ENCODE results near the gene DNM3.
A peak's percentile ranks its signal among the peaks of the same experiment; 100 is the strongest.

The DNM3 gene

DNA sequence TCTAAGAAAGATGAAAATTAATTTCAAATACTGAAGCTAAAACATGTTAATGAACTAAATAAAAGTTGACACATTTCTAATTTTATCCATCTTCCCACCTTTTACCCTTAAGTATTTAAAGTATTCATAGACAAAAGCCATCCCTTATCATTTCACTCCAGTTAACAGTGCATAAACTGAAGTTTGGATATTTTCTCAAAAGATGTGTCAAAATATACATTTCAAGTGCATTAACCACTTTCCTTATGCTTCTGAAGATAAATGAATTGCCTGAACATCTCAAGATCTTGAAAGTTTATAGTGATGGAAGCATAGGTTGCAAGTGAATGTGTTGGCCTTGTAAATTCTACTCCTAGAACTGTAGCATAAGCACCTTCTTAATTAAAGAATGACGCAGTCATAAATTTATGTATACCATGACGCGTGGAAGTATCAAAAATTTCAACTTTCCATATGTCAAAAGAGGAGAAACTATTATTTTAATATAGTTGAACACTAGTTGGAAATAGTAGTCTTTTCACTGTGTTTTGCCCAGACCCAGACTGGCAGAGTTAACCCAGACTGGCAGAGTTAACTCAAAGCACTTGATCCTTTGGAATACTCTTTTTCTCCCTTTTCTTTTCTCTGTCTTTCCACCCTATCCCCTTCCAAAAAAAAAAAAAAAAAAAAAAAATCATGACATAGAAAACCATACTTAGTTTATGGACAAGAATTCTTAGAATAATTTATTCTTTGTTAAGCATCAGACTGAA is 296.6 kb downstream of the DNM3 start:
- TF ChIP-seq TOX (CRISPR knock-in tag; IDR thresholded peaks at IDR 0.05; ENCODE audit: borderline replicate concordance) (peak; percentile 81; the same call in 1 of the 2 replicates), TSHZ2 (CRISPR knock-in tag; IDR thresholded peaks at IDR 0.05) (no peak), RARB (CRISPR knock-in tag; IDR thresholded peaks at IDR 0.05) (peak; percentile 42; the same call in 1 of the 2 replicates), OSR1 (CRISPR knock-in tag; IDR thresholded peaks at IDR 0.05) (no peak)
- TF ChIP-seq, protein P1, sequence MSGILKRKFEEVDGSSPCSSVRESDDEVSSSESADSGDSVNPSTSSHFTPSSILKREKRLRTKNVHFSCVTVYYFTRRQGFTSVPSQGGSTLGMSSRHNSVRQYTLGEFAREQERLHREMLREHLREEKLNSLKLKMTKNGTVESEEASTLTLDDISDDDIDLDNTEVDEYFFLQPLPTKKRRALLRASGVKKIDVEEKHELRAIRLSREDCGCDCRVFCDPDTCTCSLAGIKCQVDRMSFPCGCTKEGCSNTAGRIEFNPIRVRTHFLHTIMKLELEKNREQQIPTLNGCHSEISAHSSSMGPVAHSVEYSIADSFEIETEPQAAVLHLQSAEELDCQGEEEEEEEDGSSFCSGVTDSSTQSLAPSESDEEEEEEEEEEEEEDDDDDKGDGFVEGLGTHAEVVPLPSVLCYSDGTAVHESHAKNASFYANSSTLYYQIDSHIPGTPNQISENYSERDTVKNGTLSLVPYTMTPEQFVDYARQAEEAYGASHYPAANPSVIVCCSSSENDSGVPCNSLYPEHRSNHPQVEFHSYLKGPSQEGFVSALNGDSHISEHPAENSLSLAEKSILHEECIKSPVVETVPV (CRISPR knock-in tag; IDR thresholded peaks at IDR 0.05): peak; percentile 34; the same call in 1 of the 2 replicates
- no peak for ATAC-seq

DNA sequence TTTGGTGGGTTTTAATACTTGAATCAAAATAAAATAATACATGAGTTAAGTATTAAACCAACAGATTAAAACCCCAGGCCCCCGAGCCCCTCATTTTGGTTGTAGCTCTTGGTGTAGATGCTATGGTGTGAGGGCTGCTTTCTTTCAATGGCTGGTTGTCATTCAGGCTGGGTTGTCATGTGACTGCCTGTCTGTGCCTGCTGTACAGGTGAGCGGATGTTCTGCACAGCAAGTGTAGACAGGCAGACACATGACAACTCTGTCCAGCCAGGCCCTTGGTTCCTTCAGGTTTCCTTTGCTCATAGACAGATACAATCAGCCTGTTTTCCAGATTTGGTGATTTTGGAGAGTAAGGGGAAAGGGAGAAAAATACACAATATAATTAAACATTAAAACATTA is 297.3 kb downstream of the DNM3 start:
- ATAC-seq: no peak
- TF ChIP-seq TOX (CRISPR knock-in tag; IDR thresholded peaks at IDR 0.05; ENCODE audit: borderline replicate concordance): no peak
- no peak for TF ChIP-seq ZC3H10 (CRISPR knock-in tag; IDR thresholded peaks at IDR 0.05)
- no peak for TF ChIP-seq ARNTL (CRISPR knock-in tag; IDR thresholded peaks at IDR 0.05; ENCODE audit: borderline replicate concordance, low read depth)
- no peak for TF ChIP-seq RARB (CRISPR knock-in tag; IDR thresholded peaks at IDR 0.05)
- no peak for TF ChIP-seq ZFP3 (CRISPR knock-in tag; IDR thresholded peaks at IDR 0.05)
- TF ChIP-seq OSR1 (CRISPR knock-in tag; IDR thresholded peaks at IDR 0.05): no peak
- TF ChIP-seq PPARA (CRISPR knock-in tag; IDR thresholded peaks at IDR 0.05; ENCODE audit: borderline replicate concordance): no peak
- no peak for TF ChIP-seq ZNF565 (CRISPR knock-in tag; conservative IDR thresholded peaks at IDR 0.05; ENCODE audit: low read depth)
- no peak for TF ChIP-seq TSHZ2 (CRISPR knock-in tag; IDR thresholded peaks at IDR 0.05)
- TF ChIP-seq POU6F1 (CRISPR knock-in tag; IDR thresholded peaks at IDR 0.05; ENCODE audit: borderline replicate concordance, low read depth): no peak
- TF ChIP-seq ZNF70 (CRISPR knock-in tag; IDR thresholded peaks at IDR 0.05): no peak
- TF ChIP-seq BACH2 (CRISPR knock-in tag; IDR thresholded peaks at IDR 0.05; ENCODE audit: borderline replicate concordance): no peak
- no peak for TF ChIP-seq PATZ1 (CRISPR knock-in tag; IDR thresholded peaks at IDR 0.05; ENCODE audit: borderline replicate concordance)
- TF ChIP-seq SNAI2 (CRISPR knock-in tag; IDR thresholded peaks at IDR 0.05): no peak

- TF ChIP-seq SNAI2 (CRISPR knock-in tag; IDR thresholded peaks at IDR 0.05): no peak
- no peak for TF ChIP-seq OSR1 (CRISPR knock-in tag; IDR thresholded peaks at IDR 0.05)
- no peak for TF ChIP-seq BACH2 (CRISPR knock-in tag; IDR thresholded peaks at IDR 0.05; ENCODE audit: borderline replicate concordance)
- TF ChIP-seq ESRRG (CRISPR knock-in tag; IDR thresholded peaks at IDR 0.05): no peak
- no peak for TF ChIP-seq CSDC2 (CRISPR knock-in tag; IDR thresholded peaks at IDR 0.05)
- no peak for ATAC-seq
These were observed 297.9 kb downstream of the DNM3 start for GRCh38 chr1:172139196-172139595.

Measured in SK-N-SH treated with all-trans-retinoic acid at 6 μM for 48 hours (cell line).